Measurements from ENCODE around the gene CYBRD1. TPM values are rescaled to one million over a fixed set of nuclear protein-coding genes. Genes with fewer than 3 reads are reported as not detected.

The CYBRD1 gene
- total RNA-seq, 4 donors from 2014 or later, result 42.3 to 49.0 (median 43.4) TPM

- no peak for ATAC-seq
- Histone ChIP-seq H3K4me3 (no peak overlapping the region), H3K9me3 (no peaks in the 10 kb centered on the region), H3K36me3 (peaks cover 3 to 29% of the 10 kb centered on the region in 2 donors), H3K27me3 (no peaks in the 10 kb centered on the region), H3K4me1 (no peaks in the 10 kb centered on the region), H3K27ac (no peak overlapping the region)
- intact Hi-C loops (cut with DNase I; ENCODE audit: low total_unique reads) (no loop called here), in situ Hi-C loops (cut with MboI; ENCODE audit: low sequenced_read_pairs in 4 of 4) (no loop called here)
- no peak for DNase-seq
- TF ChIP-seq, protein P1, sequence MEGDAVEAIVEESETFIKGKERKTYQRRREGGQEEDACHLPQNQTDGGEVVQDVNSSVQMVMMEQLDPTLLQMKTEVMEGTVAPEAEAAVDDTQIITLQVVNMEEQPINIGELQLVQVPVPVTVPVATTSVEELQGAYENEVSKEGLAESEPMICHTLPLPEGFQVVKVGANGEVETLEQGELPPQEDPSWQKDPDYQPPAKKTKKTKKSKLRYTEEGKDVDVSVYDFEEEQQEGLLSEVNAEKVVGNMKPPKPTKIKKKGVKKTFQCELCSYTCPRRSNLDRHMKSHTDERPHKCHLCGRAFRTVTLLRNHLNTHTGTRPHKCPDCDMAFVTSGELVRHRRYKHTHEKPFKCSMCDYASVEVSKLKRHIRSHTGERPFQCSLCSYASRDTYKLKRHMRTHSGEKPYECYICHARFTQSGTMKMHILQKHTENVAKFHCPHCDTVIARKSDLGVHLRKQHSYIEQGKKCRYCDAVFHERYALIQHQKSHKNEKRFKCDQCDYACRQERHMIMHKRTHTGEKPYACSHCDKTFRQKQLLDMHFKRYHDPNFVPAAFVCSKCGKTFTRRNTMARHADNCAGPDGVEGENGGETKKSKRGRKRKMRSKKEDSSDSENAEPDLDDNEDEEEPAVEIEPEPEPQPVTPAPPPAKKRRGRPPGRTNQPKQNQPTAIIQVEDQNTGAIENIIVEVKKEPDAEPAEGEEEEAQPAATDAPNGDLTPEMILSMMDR (IDR thresholded peaks at IDR 0.05 in 4 of 5, conservative IDR thresholded peaks at IDR 0.05 in 1 of 5), result no peak
These were observed 41.4 kb upstream of the CYBRD1 start for GRCh38 chr2:171480908-171481307.

- Histone ChIP-seq H3K36me3 (peaks cover 3 to 19% of the 10 kb centered on the region in 2 donors), H3K4me3 (no peak overlapping the region), H3K4me1 (no peaks in the 10 kb centered on the region), H3K27me3 (no peaks in the 10 kb centered on the region), H3K27ac (no peak overlapping the region), H3K9me3 (no peaks in the 10 kb centered on the region)
- intact Hi-C loops (cut with DNase I; ENCODE audit: low total_unique reads) (no loop called here), in situ Hi-C loops (cut with MboI; ENCODE audit: low sequenced_read_pairs in 4 of 4) (no loop called here)
- ATAC-seq, result no peak
- DNase-seq, result no peak
- no peak for TF ChIP-seq POLR2A (IDR thresholded peaks at IDR 0.05)
- TF ChIP-seq, protein P1 (IDR thresholded peaks at IDR 0.05 in 4 of 5, conservative IDR thresholded peaks at IDR 0.05 in 1 of 5), result no peak
These were observed 40.0 kb upstream of the CYBRD1 start for GRCh38 chr2:171482308-171482707.

DNA sequence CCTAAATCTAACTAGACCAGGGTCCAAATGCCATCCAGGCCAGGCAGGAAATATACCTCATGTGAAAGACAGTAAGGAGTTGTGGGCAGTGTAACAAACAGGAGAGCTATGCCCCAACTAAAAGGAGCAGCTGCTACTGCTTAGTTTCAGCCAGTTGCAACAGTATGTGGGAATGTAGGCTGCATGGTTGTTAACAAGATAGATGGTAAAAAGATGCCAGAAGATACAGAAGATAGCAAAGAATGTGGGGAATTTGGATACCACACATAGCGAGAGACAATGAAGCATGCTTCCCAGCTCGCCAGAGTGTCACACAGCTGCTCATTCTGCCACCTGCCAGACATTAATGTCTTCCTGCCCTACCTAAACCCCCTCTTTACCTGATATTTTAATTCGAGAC lies 39.4 kb upstream of the CYBRD1 start:
- no peak overlapping the region for H3K4me3 ChIP-seq
- in situ Hi-C loops (cut with MboI; ENCODE audit: low sequenced_read_pairs in 4 of 4), result no loop called here
- H3K9me3 ChIP-seq, result no peaks in the 10 kb centered on the region
- no peaks in the 10 kb centered on the region for H3K4me1 ChIP-seq
- H3K27me3 ChIP-seq, result no peaks in the 10 kb centered on the region
- intact Hi-C loops (cut with DNase I; ENCODE audit: low total_unique reads), result no loop called here
- no peak overlapping the region for H3K27ac ChIP-seq
- TF ChIP-seq, protein P1 (IDR thresholded peaks at IDR 0.05 in 4 of 5, conservative IDR thresholded peaks at IDR 0.05 in 1 of 5), result no peak
- no peak for TF ChIP-seq POLR2A (IDR thresholded peaks at IDR 0.05)
- ATAC-seq (no peak), DNase-seq (no peak)
- H3K36me3 ChIP-seq, result peaks cover 0 to 19% of the 10 kb centered on the region in 2 donors

DNA sequence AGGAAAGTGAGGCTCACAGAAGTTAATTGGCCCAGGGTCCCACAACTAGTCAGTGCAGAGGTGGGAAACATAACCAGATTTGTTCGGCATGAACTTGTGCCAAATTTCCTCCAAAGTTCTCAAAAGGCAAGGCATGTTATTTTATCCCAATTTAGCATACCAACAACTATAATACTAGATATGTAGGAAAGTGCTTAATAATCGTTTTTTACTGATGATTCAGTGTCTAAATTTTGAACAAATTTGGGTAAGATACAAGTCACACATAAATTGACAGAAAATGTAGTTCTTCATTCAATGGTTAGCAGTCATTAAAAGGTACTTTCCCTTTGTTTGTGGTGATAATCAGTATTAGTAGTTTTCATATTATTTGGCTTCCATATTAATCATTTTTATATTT lies 38.5 kb upstream of the CYBRD1 start:
- in situ Hi-C loops (cut with MboI; ENCODE audit: low sequenced_read_pairs in 4 of 4) (no loop called here), intact Hi-C loops (cut with DNase I; ENCODE audit: low total_unique reads) (no loop called here)
- ATAC-seq, result no peak
- Histone ChIP-seq H3K4me1 (no peaks in the 10 kb centered on the region), H3K4me3 (no peak overlapping the region), H3K27ac (no peak overlapping the region), H3K36me3 (peaks cover 0 to 19% of the 10 kb centered on the region in 2 donors), H3K9me3 (peaks cover 0 to 2% (median 0%) of the 10 kb centered on the region in 3 donors), H3K27me3 (no peaks in the 10 kb centered on the region)
- DNase-seq, result no peak
- TF ChIP-seq, protein P1 (IDR thresholded peaks at IDR 0.05 in 4 of 5, conservative IDR thresholded peaks at IDR 0.05 in 1 of 5), result no peak
- TF ChIP-seq POLR2A (IDR thresholded peaks at IDR 0.05), result no peak

GRCh38 chr2:171485116-171485515 lies 37.2 kb upstream of the CYBRD1 start:
- H3K4me1 ChIP-seq, result no peaks in the 10 kb centered on the region
- ATAC-seq, result no peak
- intact Hi-C loops (cut with DNase I; ENCODE audit: low total_unique reads) (no loop called here), in situ Hi-C loops (cut with MboI; ENCODE audit: low sequenced_read_pairs in 4 of 4) (no loop called here)
- no peak for TF ChIP-seq POLR2A (IDR thresholded peaks at IDR 0.05)
- TF ChIP-seq, protein P1 (IDR thresholded peaks at IDR 0.05 in 4 of 5, conservative IDR thresholded peaks at IDR 0.05 in 1 of 5), result no peak
- H3K36me3 ChIP-seq, result peaks cover 0 to 19% of the 10 kb centered on the region in 2 donors
- DNase-seq, result no peak
- no peak overlapping the region for H3K27ac ChIP-seq
- H3K4me3 ChIP-seq, result no peak overlapping the region
- peaks cover 0 to 3% (median 0%) of the 10 kb centered on the region in 3 donors for H3K9me3 ChIP-seq
- H3K27me3 ChIP-seq, result no peaks in the 10 kb centered on the region

Measured in gastrocnemius medialis (tissue), 4 donors.